K562 (cell line): ENCODE data around the gene RNF167. TPM values are rescaled to one million over a fixed set of nuclear protein-coding genes. Genes with fewer than 3 reads are reported as not detected.

ENCODE experiments used
- ATAC-seq: fragments of 200-7000 bp; cut with Tn5 transposase; 3 replicates; pipeline ENCODE4 v1.9.1; 2020; ENCODE audit warnings: moderate library complexity
- BruUV-seq: library from RNA; stranded (reverse); fragments of 400-500 nt; replicated peaks from 2 replicates; lab custom pipeline; 2021; lab: Mats Ljungman, UMichigan
- CTCF ChIA-PET: fragments of 300-600 bp; formaldehyde crosslinking; extraction: SDS; loops from one replicate; lab custom pipeline; 2021; ENCODE audit warnings: low intra/inter-chr PET ratio; lab: Yijun Ruan, JAX
- POLR2A ChIA-PET: fragments of 300-600, 350-650 bp; sonication (Branson Sonifier 250); formaldehyde crosslinking; extraction: SDS; loops from one replicate; lab custom pipeline; 2021; ENCODE audit warnings: antibody characterized with exemption, inconsistent platforms; lab: Yijun Ruan, JAX
- DNase-seq, 4 experiments: peaks; one replicate each; pipeline versions ENCODE4 v3.0.0 to v3.0.0-alpha.2; 2011 to 2018; ENCODE audit warnings: low spot score in 3 of 4, mixed read lengths in 3 of 4; ENCODE audit errors: extremely low read depth in 1 of 4
- FAIRE-seq: peaks from 2 replicates; lab custom pipeline; 2011; peaks lifted over from hg19 to GRCh38; lab: Jason Lieb, UNC
- H2AFZ ChIP-seq: 2 replicates; pipeline ENCODE4 v1.6.0; 2011; ENCODE audit warnings: low read depth, low read length, control low read depth, inconsistent platforms
- H3K27ac ChIP-seq: fragments of 200-600 bp; 3 replicates; pipeline ENCODE4 v1.8.0; 2011; ENCODE audit warnings: low read depth, mild to moderate bottlenecking, control low read depth, inconsistent platforms, low read length, moderate library complexity, mixed read lengths; ENCODE audit errors: extremely low read depth
- H3K27me3 ChIP-seq, 2 experiments: fragments of 300-600 bp in 1 of 2; 2 replicates in 1 of 2; 3 replicates in 1 of 2; pipeline versions ENCODE4 v1.6.0 to v1.8.0; 2011; ENCODE audit warnings: inconsistent platforms in 2 of 2, low read length in 2 of 2, mild to moderate bottlenecking in 1 of 2, mixed read lengths in 1 of 2, moderate library complexity in 1 of 2; ENCODE audit not compliant: control insufficient read depth in 2 of 2, insufficient read depth in 2 of 2
- H3K36me3 ChIP-seq: fragments of 300-600 bp; 3 replicates; pipeline ENCODE4 v1.8.0; 2011; ENCODE audit warnings: mild to moderate bottlenecking, low read length, inconsistent platforms; ENCODE audit not compliant: control insufficient read depth, insufficient read depth
- H3K4me1 ChIP-seq, 2 experiments: fragments of 200-600 bp in 1 of 2; replicated peaks in 1 of 2; 2 replicates in 1 of 2; 3 replicates in 1 of 2; pipeline versions ENCODE4 v1.5.1 to v1.8.0; 2011; ENCODE audit warnings: inconsistent platforms in 2 of 2, low read length in 2 of 2, mild to moderate bottlenecking in 1 of 2, mixed read lengths in 1 of 2, moderate library complexity in 1 of 2; ENCODE audit not compliant: control insufficient read depth in 2 of 2, insufficient read depth in 2 of 2
- H3K4me2 ChIP-seq: 2 replicates; pipeline ENCODE4 v1.6.1; 2011; ENCODE audit warnings: low read length, control low read depth, inconsistent platforms, mixed read lengths; ENCODE audit not compliant: insufficient read depth
- H3K4me3 ChIP-seq: fragments of 200-600 bp; sonication (generic), shearing (Covaris generic); 2 replicates; pipeline ENCODE4 v1.5.1; 2016; ENCODE audit warnings: control low read depth, inconsistent platforms
- H3K79me2 ChIP-seq: fragments of 200-600 bp; 3 replicates; pipeline ENCODE4 v1.8.0; 2011; ENCODE audit warnings: low read length, inconsistent platforms; ENCODE audit not compliant: control insufficient read depth, insufficient read depth
- H3K9ac ChIP-seq, 2 experiments: 2 replicates each; pipeline versions ENCODE4 v1.6.0 to v1.6.1; 2011; ENCODE audit warnings: low read depth in 2 of 2, low read length in 2 of 2, control low read depth in 1 of 2, inconsistent platforms in 1 of 2, mild to moderate bottlenecking in 1 of 2, mixed read lengths in 1 of 2; ENCODE audit not compliant: insufficient read depth in 1 of 2
- H3K9me1 ChIP-seq: one replicate; pipeline ENCODE4 v1.6.0; 2011; ENCODE audit warnings: inconsistent platforms, mild to moderate bottlenecking, low read length, moderate library complexity; ENCODE audit not compliant: control insufficient read depth, insufficient read depth
- H3K9me3 ChIP-seq: replicated peaks from 2 replicates; pipeline ENCODE4 v1.5.1; 2011; ENCODE audit warnings: low read depth, low read length, inconsistent platforms; ENCODE audit not compliant: control insufficient read depth, insufficient read depth
- H4K20me1 ChIP-seq: replicated peaks from 2 replicates; pipeline ENCODE4 v1.6.1; 2011; ENCODE audit warnings: low read length, inconsistent platforms, mixed read lengths; ENCODE audit not compliant: control insufficient read depth, insufficient read depth
- BHLHE40 ChIP-seq: IDR thresholded peaks from 2 replicates; pipeline ENCODE4 v1.6.1; 2011; ENCODE audit warnings: low read length, improper control_type of control experiment
- CC2D1A ChIP-seq: fragments of 450-650 bp; IDR thresholded peaks from 2 replicates; pipeline ENCODE4 v1.6.1; 2017; ENCODE audit warnings: mild to moderate bottlenecking
- CEBPB ChIP-seq: fragments of 450-650 bp; IDR thresholded peaks from 2 replicates; pipeline ENCODE4 v1.6.1; 2016; ENCODE audit warnings: missing genetic modification characterization, missing compliant biosample characterization
- CREM ChIP-seq: IDR thresholded peaks from 2 replicates; pipeline ENCODE4 v1.6.1; 2014; ENCODE audit warnings: antibody characterized with exemption, low read depth
- CSDE1 ChIP-seq, 2 experiments: fragments of 450-650 bp; IDR thresholded peaks; 2 replicates each; pipeline ENCODE4 v1.6.1; 2016; ENCODE audit warnings: mild to moderate bottlenecking in 1 of 2
- FOXM1 ChIP-seq, 2 experiments: fragments of 450-650 bp in 1 of 2; sonication (generic) in 1 of 2; formaldehyde crosslinking in 1 of 2; IDR thresholded peaks; 2 replicates each; pipeline versions ENCODE4 v1.6.1 to v1.9.0; 2017 to 2022; ENCODE audit warnings: low read depth in 2 of 2, mild to moderate bottlenecking in 2 of 2, missing genetic modification reagents in 1 of 2, moderate library complexity in 1 of 2
- LCOR ChIP-seq: sonication (generic); formaldehyde crosslinking; IDR thresholded peaks from 2 replicates; pipeline ENCODE4 v1.8.0; 2022; ENCODE audit warnings: mild to moderate bottlenecking, missing genetic modification reagents
- MNT ChIP-seq, 2 experiments: fragments of 450-650 bp; conservative IDR thresholded peaks; 2 replicates each; pipeline ENCODE4 v1.6.1; 2017; ENCODE audit warnings: mild to moderate bottlenecking in 2 of 2, moderate library complexity in 2 of 2
- MTA1 ChIP-seq: fragments of 450-650 bp; IDR thresholded peaks from 2 replicates; pipeline ENCODE4 v1.6.1; 2017; ENCODE audit warnings: borderline replicate concordance
- MYC ChIP-seq, 2 experiments: fragments of 250-450 bp in 1 of 2; sonication (Bioruptor Pico) in 1 of 2; IDR thresholded peaks; 2 replicates each; pipeline versions ENCODE4 v1.5.1 to v1.6.1; 2012 to 2021; ENCODE audit warnings: low read depth in 2 of 2, borderline replicate concordance in 1 of 2, improper control_type of control experiment in 1 of 2, low read length in 1 of 2, mild to moderate bottlenecking in 1 of 2, moderate library complexity in 1 of 2
- POLR2B ChIP-seq: fragments of 450-650 bp; IDR thresholded peaks from 2 replicates; pipeline ENCODE4 v1.6.1; 2018; ENCODE audit warnings: low read depth; ENCODE audit not compliant: partially characterized antibody
- RAD21 ChIP-seq, 2 experiments: fragments of 250-450 bp in 1 of 2; fragments of 450-650 bp in 1 of 2; sonication (Bioruptor Pico) in 1 of 2; formaldehyde crosslinking in 1 of 2; IDR thresholded peaks in 1 of 2; conservative IDR thresholded peaks in 1 of 2; 2 replicates each; pipeline versions ENCODE4 v1.4.0 to v1.8.0; 2020 to 2022; ENCODE audit warnings: mild to moderate bottlenecking in 2 of 2, moderate library complexity in 1 of 2
- SMC3 ChIP-seq: conservative IDR thresholded peaks from 2 replicates; pipeline ENCODE4 v1.6.1; 2011; ENCODE audit warnings: low read depth, low read length, improper control_type of control experiment; ENCODE audit not compliant: insufficient read depth
- TBL1XR1 ChIP-seq, 2 experiments: IDR thresholded peaks; 2 replicates each; pipeline ENCODE4 v1.6.1; 2012; ENCODE audit warnings: improper control_type of control experiment in 2 of 2, low read length in 2 of 2, mild to moderate bottlenecking in 1 of 2
- VEZF1 ChIP-seq: fragments of 200-800 bp; sonication (Bioruptor generic); IDR thresholded peaks from 2 replicates; pipeline ENCODE4 v1.6.1; 2017; ENCODE audit warnings: missing genetic modification characterization, missing compliant biosample characterization
- ZBTB7A ChIP-seq: IDR thresholded peaks from 2 replicates; pipeline ENCODE4 v1.6.1; 2011; ENCODE audit warnings: low read depth, mild to moderate bottlenecking, low read length, moderate library complexity, borderline replicate concordance; ENCODE audit not compliant: control insufficient read depth
- ZNF830 ChIP-seq: fragments of 250-450 bp; sonication (Bioruptor Pico); IDR thresholded peaks from 2 replicates; pipeline ENCODE4 v1.5.0; 2021; ENCODE audit warnings: mild to moderate bottlenecking
- WGBS: fragments of 100-300 bp; shearing (Covaris generic); methylation state at CpG from one replicate; pipeline ENCODE4 v1.1.6; 2016; ENCODE audit warnings: low coverage, mixed read lengths; ENCODE audit not compliant: insufficient coverage; ENCODE audit errors: missing lambda C conversion rate; 5-methylcytosine and 5-hydroxymethylcytosine counted together
- in situ Hi-C: fragments of 300-500 bp; cut with MboI; formaldehyde crosslinking; loops from 4 replicates; pipeline ENCODE4 v1.15.0; 2018; ENCODE audit warnings: inconsistent platforms, mixed read lengths
- intact Hi-C: fragments of 100-400 bp; cut with micrococcal nuclease; formaldehyde crosslinking; loops from 2 replicates; pipeline ENCODE4 v1.14.2; 2022
- polyA plus RNA-seq, 8 experiments: library from polyadenylated mRNA; depleted of rRNA in 4 of 8; stranded (reverse) in 5 of 8; unstranded in 3 of 8; fragments of >200 nt; fragmentation: Nextera tagmentation in 2 of 8; fragmentation: Illumina TruSeq in 1 of 8; extraction: Ambion mirVana in 2 of 8; extraction: Trizol in 1 of 8; gene quantifications; 2 replicates each; pipeline versions ENCODE4 v1.2.1 to v1.2.3, GENCODE V29; 2011 to 2014; ENCODE audit warnings: inconsistent platforms in 1 of 8, missing spikeins in 1 of 8
- total RNA-seq, 7 experiments: library from RNA; depleted of rRNA in 6 of 7; stranded (reverse); fragments of >200 nt in 6 of 7; fragmentation: Illumina TruSeq in 2 of 7; extraction: Trizol in 2 of 7; gene quantifications; 2 replicates each; pipeline versions ENCODE4 v1.2.1 to v1.2.3, GENCODE V29; 2011 to 2021; ENCODE audit warnings: low replicate concordance in 1 of 7

RNF167 gene
- total and polyA plus RNA-seq, 9 of the 15 experiments (the other 6 are each of a cell fraction or from before 2014, with no cell fraction given), result 16.5 to 143 (median 45.5) TPM

- peaks cover 2% of the 10 kb centered on the region for H3K9me1 ChIP-seq
- DNase-seq, result peak; percentile 43 to 79 (median 64)
- peak within 1 kb of the TSS; percentile 29; the same call in 1 of the 2 replicates for H3K4me2 ChIP-seq
- H3K27me3 ChIP-seq, result no peaks in the 10 kb centered on the region; a peak in 1 of 5 replicates
- intact Hi-C loops (loop anchor here (10.0 kb wide), 1 partner anchor 62 kb away; the partner anchor contains the start of gene SPAG7), in situ Hi-C loops (no loop called here)
- H3K4me3 ChIP-seq, result no peak within 1 kb of the TSS
- ChIA-PET POLR2A (interaction anchor here (0.9 kb wide), 2 partner anchors 96 to 141 kb away, joined by 3 read pairs; partner anchors contain the start of gene PLD2), CTCF (interaction anchor here (0.6 to 1.3 kb wide), 3 partner anchors 21 to 159 kb away, joined by 3 to 5 read pairs (median 3); no protein-coding TSS in a partner anchor)
- H3K27ac ChIP-seq, result peak within 1 kb of the TSS; percentile 30; the same call in 2 of the 3 replicates
- H3K79me2 ChIP-seq, result no peaks in the 10 kb centered on the region
- WGBS, result 12% methylated on average over 9 of the region's 10 CpGs
- peak within 1 kb of the TSS; percentile 70 for H2AFZ ChIP-seq
- H4K20me1 ChIP-seq, result no peaks in the 10 kb centered on the region
- FAIRE-seq, result peak; percentile 82
- H3K4me1 ChIP-seq, result peaks cover 14 to 26% of the 10 kb centered on the region in 2 experiments
- H3K36me3 ChIP-seq, result no peaks in the 10 kb centered on the region
- peak within 1 kb of the TSS in 1 of 2 experiments; percentile 43; a peak in 2 of 4 replicates for H3K9ac ChIP-seq
- BruUV-seq, result no TSS peak
- no peaks in the 10 kb centered on the region for H3K9me3 ChIP-seq
- peak; percentile 88 for ATAC-seq
- peak in 1 of 2 experiments; percentile 64; a peak in 3 of 4 replicates for TF ChIP-seq RAD21 (CRISPR knock-in tag; conservative IDR thresholded peaks at IDR 0.05 in 1 of 2, IDR thresholded peaks at IDR 0.05 in 1 of 2)
- TF ChIP-seq ZNF830 (CRISPR knock-in tag), result no peak
- TF ChIP-seq MNT (conservative IDR thresholded peaks at IDR 0.05), result peak; percentile 42 to 46; a peak in 3 of 4 replicates
- TF ChIP-seq CSDE1 (IDR thresholded peaks at IDR 0.05), result no peak
- TF ChIP-seq FOXM1 (IDR thresholded peaks at IDR 0.05; ENCODE audit: low read depth), result no peak
- TF ChIP-seq FOXM1 (CRISPR knock-in tag; IDR thresholded peaks at IDR 0.05; ENCODE audit: low read depth), result no peak
- peak; percentile 85 for TF ChIP-seq BHLHE40
- no peak for TF ChIP-seq POLR2B
- peak; percentile 71; the same call in 1 of the 2 replicates for TF ChIP-seq SMC3
- no peak for TF ChIP-seq MTA1
- no peak for TF ChIP-seq TBL1XR1 (IDR thresholded peaks at IDR 0.05; ENCODE audit: low read length in 2 of 2)
- no peak for TF ChIP-seq VEZF1 (CRISPR knock-in tag)
- TF ChIP-seq CEBPB (tag), result no peak
- TF ChIP-seq ZBTB7A, result peak; percentile 55; the same call in 1 of the 2 replicates
- TF ChIP-seq CC2D1A, result peak; percentile 25; the same call in 1 of the 2 replicates
- no peak for TF ChIP-seq LCOR
- peak; percentile 27; the same call in 1 of the 2 replicates for TF ChIP-seq CREM
- peak; percentile 54 for TF ChIP-seq MYC (IDR thresholded peaks at IDR 0.05; ENCODE audit: low read depth, low read length)
- TF ChIP-seq MYC (CRISPR knock-in tag; IDR thresholded peaks at IDR 0.05; ENCODE audit: borderline replicate concordance, low read depth), result no peak
Observed at GRCh38 chr17:4903051-4903818, 36.8 kb upstream of the RNF167 start, which contains the start of gene CHRNE. Gene CHRNE, minus strand, starts transcription at chr17:4903098. Its CDS starts 35 bp downstream, at chr17:4903063.
